Heart left ventricle (tissue), 13 donors: ENCODE measurements around the gene SMARCC1.

Source experiments
- CTCF ChIP-seq, 12 donors: fragments of 200-600 bp; sonication (generic) in 4 of 12; IDR thresholded peaks; one replicate each; pipeline versions ENCODE4 v1.5.0 to v1.8.0; 2018 to 2022; ENCODE audit warnings: antibody characterized with exemption in 12 of 12, mild to moderate bottlenecking in 5 of 12
- POLR2A ChIP-seq, 2 donors: fragments of 450-650 bp; IDR thresholded peaks; one replicate each; pipeline ENCODE4 v1.6.1; 2017; ENCODE audit warnings: antibody characterized with exemption in 2 of 2, mild to moderate bottlenecking in 2 of 2, moderate library complexity in 2 of 2
- donor health status: ischemic (EF 13 %, LVEDD 7.1; RV severe dilation, severe dysfunction).
- donor health status: DM: no; HTN: yes; CAD: no.
- donor health status: DM: no; HTN: no; CAD: no.
- donor health status: ischemic (EF 25% LVEDD 6.9; RV normal size, moderate dysfunction).
- donor health status: ischemic (EF 25% LVEDD 5.7; RV mildly dilated, moderate dysfunction).
- donor health status: ischemic (EF 35%, LVEDD 5.7; RV mildly dilated, moderate dysfunction).
- donor health status: nonischemic (EF 11% LVEDD 7.7; RV severe dilation, severe dysfunction).
- donor health status: DM: yes; HTN: yes; CAD: no.
- donor health status: PGD.
- donor health status: ischemic (EF 29% LVEDD 5.4; RV normal size, mild dysfunction).
- donor health status: nonischemic (EF 23%, LVEDD 6.1; RV moderate dilation, normal function).

- TF ChIP-seq CTCF (IDR thresholded peaks at IDR 0.05): no peak
- TF ChIP-seq POLR2A (IDR thresholded peaks at IDR 0.05): no peak
Measured at GRCh38 chr3:47701388-47701787, 80.3 kb downstream of the SMARCC1 start.
